ENCODE results near the gene KRT13. TPM values are rescaled to one million over a fixed set of nuclear protein-coding genes. Genes with fewer than 3 reads are reported as not detected.

The KRT13 gene
- total RNA-seq, 1 experiment from 2014 or later: 1.4 TPM

DNA sequence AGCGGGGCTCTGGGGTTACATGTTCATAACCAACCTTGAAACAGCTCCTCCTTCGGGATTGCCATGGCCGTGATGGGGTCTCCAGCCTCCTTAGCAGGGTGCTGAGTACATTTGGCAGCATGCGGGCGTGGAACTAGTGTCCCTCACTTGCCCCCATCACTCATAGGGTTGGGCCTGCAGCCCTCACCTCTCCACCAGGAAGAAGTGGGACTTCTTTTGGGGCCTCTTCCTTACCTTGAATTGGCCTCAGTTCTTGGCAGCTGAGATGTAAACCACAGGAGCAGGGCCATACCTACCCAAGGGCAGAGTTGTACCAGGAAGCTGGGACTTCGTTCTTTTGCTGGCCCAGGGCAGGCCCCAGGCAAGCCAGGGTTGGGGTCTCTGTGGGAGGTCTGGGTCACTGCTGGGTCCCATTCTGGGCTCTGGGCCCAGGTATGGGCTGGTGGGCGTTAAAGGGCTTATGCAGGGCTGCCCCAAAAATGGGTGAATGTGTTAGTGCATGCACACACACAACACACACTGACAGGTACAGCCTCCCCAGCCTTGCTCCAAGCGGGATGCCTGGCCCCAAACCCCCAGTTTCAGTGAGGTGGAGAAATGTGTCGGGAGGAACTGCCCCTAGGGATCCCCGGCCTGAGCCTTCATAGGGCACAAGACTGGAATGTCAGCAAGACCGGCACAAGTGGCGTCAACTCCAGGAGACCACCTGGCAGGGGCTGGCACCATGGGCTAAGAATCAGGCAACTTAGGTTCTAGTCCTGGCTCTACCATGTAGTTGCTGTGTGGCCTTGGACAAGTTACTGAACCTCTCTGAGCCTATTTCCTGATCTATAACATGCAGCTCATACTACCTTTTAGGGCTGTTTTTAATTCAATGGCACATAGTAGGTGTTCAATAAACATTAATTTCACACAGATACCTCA is 17.2 kb upstream of the KRT13 start:
- Histone ChIP-seq H3K79me2 (ENCODE audit: low read length) (peaks cover 27% of the 10 kb centered on the region), H3K9ac (ENCODE audit: low read length) (peak overlapping the region; percentile 84), H3K4me3 (ENCODE audit: low read length) (no peak overlapping the region), H3K27me3 (ENCODE audit: low read length) (no peaks in the 10 kb centered on the region), H3K27ac (ENCODE audit: low read length) (peak overlapping the region; percentile 97), H3F3A (ENCODE audit: low read length, unreplicated experiment) (peaks cover 18% of the 10 kb centered on the region), H3K4me2 (ENCODE audit: low read length) (peak overlapping the region; percentile 94), H4K20me1 (ENCODE audit: low read length) (peaks cover 12% of the 10 kb centered on the region), H2AFZ (ENCODE audit: low read length) (no peak overlapping the region), H3K36me3 (ENCODE audit: low read depth, low read length) (peaks cover 23% of the 10 kb centered on the region), H3K9me2 (replicated peaks; ENCODE audit: low read length) (no peaks in the 10 kb centered on the region), H3K4me1 (ENCODE audit: insufficient read depth, low read length) (peaks cover 73% of the 10 kb centered on the region), H3K9me3 (ENCODE audit: low read length) (no peaks in the 10 kb centered on the region)
- CTCF ChIA-PET: interaction anchor here (0.6 to 2.7 kb wide), 5 partner anchors 26 to 613 kb away, joined by 4 to 30 read pairs (median 7); no protein-coding TSS in a partner anchor
- TF ChIP-seq EZH2 (IDR thresholded peaks at IDR 0.05; ENCODE audit: low read length, unreplicated experiment) (no peak), EZH2phosphoT487 (IDR thresholded peaks at IDR 0.05; ENCODE audit: borderline replicate concordance, low read length) (no peak)
- TF ChIP-seq, protein P1, sequence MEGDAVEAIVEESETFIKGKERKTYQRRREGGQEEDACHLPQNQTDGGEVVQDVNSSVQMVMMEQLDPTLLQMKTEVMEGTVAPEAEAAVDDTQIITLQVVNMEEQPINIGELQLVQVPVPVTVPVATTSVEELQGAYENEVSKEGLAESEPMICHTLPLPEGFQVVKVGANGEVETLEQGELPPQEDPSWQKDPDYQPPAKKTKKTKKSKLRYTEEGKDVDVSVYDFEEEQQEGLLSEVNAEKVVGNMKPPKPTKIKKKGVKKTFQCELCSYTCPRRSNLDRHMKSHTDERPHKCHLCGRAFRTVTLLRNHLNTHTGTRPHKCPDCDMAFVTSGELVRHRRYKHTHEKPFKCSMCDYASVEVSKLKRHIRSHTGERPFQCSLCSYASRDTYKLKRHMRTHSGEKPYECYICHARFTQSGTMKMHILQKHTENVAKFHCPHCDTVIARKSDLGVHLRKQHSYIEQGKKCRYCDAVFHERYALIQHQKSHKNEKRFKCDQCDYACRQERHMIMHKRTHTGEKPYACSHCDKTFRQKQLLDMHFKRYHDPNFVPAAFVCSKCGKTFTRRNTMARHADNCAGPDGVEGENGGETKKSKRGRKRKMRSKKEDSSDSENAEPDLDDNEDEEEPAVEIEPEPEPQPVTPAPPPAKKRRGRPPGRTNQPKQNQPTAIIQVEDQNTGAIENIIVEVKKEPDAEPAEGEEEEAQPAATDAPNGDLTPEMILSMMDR (conservative IDR thresholded peaks at IDR 0.05; ENCODE audit: low read depth, low read length): no peak
- peak; percentile 74 for DNase-seq
- POLR2A ChIA-PET (ENCODE audit: unreplicated experiment): interaction anchor here (0.5 to 2.7 kb wide), 4 partner anchors 26 to 450 kb away, joined by 3 to 14 read pairs (median 4); no protein-coding TSS in a partner anchor
- intact Hi-C loops (cut with micrococcal nuclease): loop anchor here (10.0 kb wide), 1 partner anchor 118 kb away; no protein-coding TSS in a partner anchor
- BruUV-seq (replicated peaks): TSS peak; percentile 37
- ATAC-seq: peak; percentile 12

DNA sequence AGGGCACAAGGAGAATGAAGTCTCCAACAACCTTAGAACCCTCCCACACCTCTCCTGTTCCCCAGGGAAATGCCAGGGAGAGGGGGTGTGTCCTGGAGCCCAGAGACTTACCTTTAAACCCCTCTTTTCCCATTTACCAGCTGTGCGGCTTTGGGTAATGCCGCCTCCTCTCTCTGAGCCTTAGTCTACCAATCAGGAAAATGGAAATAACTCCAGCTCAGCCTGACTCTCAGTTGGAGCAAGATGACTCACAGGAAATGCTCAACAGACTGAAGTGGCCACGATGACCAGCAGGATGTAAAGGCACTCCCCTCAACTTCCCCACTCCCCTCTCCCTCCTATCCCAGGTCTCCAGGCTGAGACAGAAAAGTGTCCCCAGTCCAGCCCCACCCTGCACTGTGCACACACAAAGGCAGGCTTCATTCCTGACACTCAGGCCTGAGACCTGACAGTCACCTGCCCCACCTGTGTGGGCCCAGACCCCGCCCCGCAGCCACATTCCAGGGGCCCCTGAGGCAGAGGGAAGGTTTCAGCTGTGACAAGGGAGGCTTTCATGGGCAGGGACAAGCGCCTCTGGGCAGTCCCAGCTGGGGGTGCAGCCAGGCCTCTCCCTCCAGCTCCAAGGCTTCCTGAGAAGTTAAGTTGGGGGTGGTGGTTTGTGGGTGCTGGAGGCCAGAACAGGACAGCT is 16.3 kb upstream of the KRT13 start:
- peak overlapping the region; percentile 60 for H3K4me2 ChIP-seq (ENCODE audit: low read length)
- POLR2A ChIA-PET (ENCODE audit: unreplicated experiment): interaction anchor here (0.5 to 2.7 kb wide), 5 partner anchors 26 to 451 kb away, joined by 3 to 14 read pairs (median 4); no protein-coding TSS in a partner anchor
- BruUV-seq (replicated peaks): no TSS peak
- CTCF ChIA-PET: interaction anchor here (0.6 to 2.7 kb wide), 7 partner anchors 11 to 612 kb away, joined by 4 to 30 read pairs (median 6); no protein-coding TSS in a partner anchor
- peaks cover 15% of the 10 kb centered on the region for H3K36me3 ChIP-seq (ENCODE audit: low read depth, low read length)
- TF ChIP-seq EZH2phosphoT487 (IDR thresholded peaks at IDR 0.05; ENCODE audit: borderline replicate concordance, low read length) (no peak), EZH2 (IDR thresholded peaks at IDR 0.05; ENCODE audit: low read length, unreplicated experiment) (no peak)
- TF ChIP-seq, protein P1 (conservative IDR thresholded peaks at IDR 0.05; ENCODE audit: low read depth, low read length): no peak
- peaks cover 76% of the 10 kb centered on the region for H3K4me1 ChIP-seq (ENCODE audit: insufficient read depth, low read length)
- DNase-seq (peak; percentile 95), ATAC-seq (peak; percentile 60)
- intact Hi-C loops (cut with micrococcal nuclease): loop anchor here (1.0 to 10.0 kb wide), 2 partner anchors 27 to 117 kb away; no protein-coding TSS in a partner anchor
- H3K9ac ChIP-seq (ENCODE audit: low read length): peak overlapping the region; percentile 84
- peaks cover 19% of the 10 kb centered on the region for H3K79me2 ChIP-seq (ENCODE audit: low read length)
- no peaks in the 10 kb centered on the region for H3K9me2 ChIP-seq (replicated peaks; ENCODE audit: low read length)
- no peaks in the 10 kb centered on the region for H3K27me3 ChIP-seq (ENCODE audit: low read length)
- H2AFZ ChIP-seq (ENCODE audit: low read length): no peak overlapping the region
- peaks cover 12% of the 10 kb centered on the region for H3F3A ChIP-seq (ENCODE audit: low read length, unreplicated experiment)
- H3K27ac ChIP-seq (ENCODE audit: low read length): peak overlapping the region; percentile 97
- peaks cover 4% of the 10 kb centered on the region for H4K20me1 ChIP-seq (ENCODE audit: low read length)
- H3K4me3 ChIP-seq (ENCODE audit: low read length): peak overlapping the region; percentile 42; the same call in 1 of the 2 replicates
- no peaks in the 10 kb centered on the region for H3K9me3 ChIP-seq (ENCODE audit: low read length)

All from PC-3 (cell line).